A549 (cell line): ENCODE measurements around the gene STRAP.

Source experiments
- BCL3 ChIP-seq: fragments of >200 bp; sonication (Bioruptor Twin); formaldehyde crosslinking; IDR thresholded peaks from 3 replicates; pipeline ENCODE4 v1.6.1; 2016
- CHD4 ChIP-seq: fragments of 200-600 bp; sonication (generic); IDR thresholded peaks from 2 replicates; pipeline ENCODE4 v1.6.1; 2016; ENCODE audit warnings: antibody characterized with exemption, mild to moderate bottlenecking, borderline replicate concordance
- CTCF ChIP-seq: fragments of >200 bp; sonication (Bioruptor Twin); formaldehyde crosslinking; IDR thresholded peaks from 3 replicates; pipeline ENCODE4 v1.5.1; 2016
- E2F6 ChIP-seq: IDR thresholded peaks from 2 replicates; pipeline ENCODE4 v1.6.1; 2012; ENCODE audit warnings: low read depth, borderline replicate concordance
- EHMT2 ChIP-seq: fragments of 200-600 bp; sonication (generic); IDR thresholded peaks from 2 replicates; pipeline ENCODE4 v1.6.1; 2016; ENCODE audit warnings: antibody characterized with exemption, low read depth, mild to moderate bottlenecking, moderate library complexity
- EP300 ChIP-seq, 2 experiments: fragments of >200 bp; sonication (Bioruptor Twin); formaldehyde crosslinking; IDR thresholded peaks; 2 replicates in 1 of 2; 3 replicates in 1 of 2; pipeline ENCODE4 v1.6.1; 2016 to 2017
- MAFK ChIP-seq: fragments of 450-650 bp; IDR thresholded peaks from 2 replicates; pipeline ENCODE4 v1.6.1; 2014; ENCODE audit not compliant: partially characterized antibody
- NPAS2 ChIP-seq: fragments of 250-450 bp; sonication (Bioruptor Pico); IDR thresholded peaks from 2 replicates; pipeline ENCODE4 v1.8.0; 2022; ENCODE audit warnings: mild to moderate bottlenecking, moderate library complexity, borderline replicate concordance
- POLR2A ChIP-seq: IDR thresholded peaks from 2 replicates; pipeline ENCODE4 v1.6.1; 2012; ENCODE audit warnings: mild to moderate bottlenecking, low read length
- RAD21 ChIP-seq, 2 experiments: fragments of >200 bp in 1 of 2; sonication (Bioruptor Twin) in 1 of 2; formaldehyde crosslinking in 1 of 2; IDR thresholded peaks in 1 of 2; conservative IDR thresholded peaks in 1 of 2; 2 replicates in 1 of 2; 3 replicates in 1 of 2; pipeline ENCODE4 v1.6.1; 2012 to 2018; ENCODE audit warnings: inconsistent platforms in 1 of 2
- RCOR1 ChIP-seq: fragments of 150-350 bp; IDR thresholded peaks from 2 replicates; pipeline ENCODE4 v1.6.1; 2014; ENCODE audit warnings: antibody characterized with exemption, low read length, low read depth
- SMC3 ChIP-seq: fragments of >200 bp; sonication (Bioruptor Twin); formaldehyde crosslinking; IDR thresholded peaks from 3 replicates; pipeline ENCODE4 v1.6.1; 2018; ENCODE audit warnings: inconsistent platforms
- TP53 ChIP-seq: fragments of 250-450 bp; sonication (Bioruptor Pico); IDR thresholded peaks from 2 replicates; pipeline ENCODE4 v1.5.0; 2021; ENCODE audit warnings: mild to moderate bottlenecking, moderate library complexity

GRCh38 chr12:15846887-15847286 is 35.3 kb upstream of the STRAP start:
- TF ChIP-seq CTCF (no peak), TP53 (no peak), RAD21 (conservative IDR thresholded peaks at IDR 0.05 in 1 of 2, IDR thresholded peaks at IDR 0.05 in 1 of 2) (no peak), POLR2A (no peak), CHD4 (no peak), SMC3 (no peak), RCOR1 (no peak), NPAS2 (CRISPR knock-in tag) (no peak), MAFK (no peak), BCL3 (no peak), E2F6 (no peak), EHMT2 (no peak), EP300 (IDR thresholded peaks at IDR 0.05) (no peak)
